Non-pigmented ciliary epithelial cell (primary cell): ENCODE results near the gene MGRN1.

Experiments
- DNase-seq: peaks from one replicate; pipeline ENCODE4 v3.0.0-alpha.2; 2010; ENCODE audit warnings: low read depth

MGRN1 gene

DNA sequence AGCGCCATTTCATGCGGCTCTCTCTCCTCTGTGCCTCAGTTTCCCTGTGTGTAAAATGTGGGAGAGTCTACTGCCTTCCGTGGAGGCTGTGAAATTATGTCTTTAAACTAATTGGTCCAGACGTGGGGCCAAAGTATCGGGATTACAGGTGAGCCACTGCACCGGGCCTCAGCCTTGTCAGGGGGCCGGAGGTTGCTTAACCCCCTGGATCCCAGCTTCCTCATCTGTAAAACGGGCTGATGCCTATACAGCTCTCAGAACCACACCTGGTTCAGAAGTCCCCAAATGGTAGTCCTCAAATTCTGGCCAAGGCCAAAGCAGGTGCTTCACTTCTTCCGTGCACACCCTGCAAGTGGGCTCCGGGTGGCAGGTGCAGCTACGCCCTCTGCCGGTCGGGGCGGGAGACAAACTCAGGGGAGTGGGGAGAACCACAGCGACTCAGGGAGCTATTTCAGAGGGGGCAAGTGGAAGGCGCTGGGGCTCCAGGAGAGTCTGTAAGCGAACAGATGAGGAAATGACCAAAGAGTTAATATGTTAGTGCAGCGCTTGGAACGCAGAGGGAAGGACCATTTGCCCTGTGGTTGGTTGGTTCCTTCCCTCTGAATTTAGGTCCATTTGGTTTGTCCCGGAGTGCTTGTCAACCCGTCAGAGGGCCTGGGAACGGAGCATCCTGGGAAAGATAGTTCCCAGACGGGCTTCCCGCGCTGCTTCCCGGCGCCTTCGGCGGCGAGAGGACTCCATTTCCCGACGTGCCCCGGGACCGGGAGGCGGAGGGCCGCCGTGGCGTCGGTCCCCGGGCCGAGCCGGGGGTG is at the start of gene MGRN1:
MGRN1 (plus strand) TSS at position 812 of the 812 bp plus-strand sequence. CDS start 135 bp downstream, outside the sequence.
- DNase-seq: peak; percentile 94

DNA sequence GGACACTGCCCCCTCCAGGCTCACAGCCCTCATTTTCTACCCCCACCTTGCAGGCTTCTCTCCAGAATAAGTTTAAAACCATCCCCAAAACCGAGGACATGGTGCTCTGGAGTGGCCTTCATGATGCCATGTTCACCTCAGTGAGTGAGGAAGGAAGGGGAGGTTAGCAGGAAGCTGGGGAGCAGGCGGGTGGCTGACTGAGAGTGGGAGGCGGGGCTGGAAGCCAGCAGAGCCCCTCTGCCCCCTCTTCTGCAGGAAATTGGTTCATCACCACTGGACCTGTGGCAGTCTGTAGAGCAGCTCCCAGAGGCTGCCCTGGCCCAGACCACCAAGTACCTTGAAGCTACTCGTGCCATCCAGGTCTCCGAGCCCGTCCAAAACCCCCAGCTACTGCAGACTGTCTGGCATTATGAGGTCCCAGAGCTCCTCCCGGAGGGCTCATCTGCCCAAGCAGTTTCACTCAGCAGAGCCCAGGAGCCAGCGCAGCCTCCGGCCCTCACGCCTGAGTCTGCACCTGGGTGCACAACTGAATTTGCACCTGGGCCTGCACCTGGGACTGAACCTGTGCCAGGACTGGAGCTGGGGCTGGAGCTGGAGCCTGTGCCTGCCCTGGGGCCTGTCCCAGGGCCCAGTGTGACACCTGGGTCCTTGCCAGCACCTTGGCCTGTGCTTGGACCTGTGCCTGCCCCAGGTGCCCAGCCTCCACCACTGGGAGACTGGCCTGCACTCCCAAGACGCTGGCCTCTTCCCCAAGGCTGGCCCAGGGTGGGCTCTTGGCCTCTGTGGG is 49.5 kb upstream of the MGRN1 start:
- no peak for DNase-seq

DNA sequence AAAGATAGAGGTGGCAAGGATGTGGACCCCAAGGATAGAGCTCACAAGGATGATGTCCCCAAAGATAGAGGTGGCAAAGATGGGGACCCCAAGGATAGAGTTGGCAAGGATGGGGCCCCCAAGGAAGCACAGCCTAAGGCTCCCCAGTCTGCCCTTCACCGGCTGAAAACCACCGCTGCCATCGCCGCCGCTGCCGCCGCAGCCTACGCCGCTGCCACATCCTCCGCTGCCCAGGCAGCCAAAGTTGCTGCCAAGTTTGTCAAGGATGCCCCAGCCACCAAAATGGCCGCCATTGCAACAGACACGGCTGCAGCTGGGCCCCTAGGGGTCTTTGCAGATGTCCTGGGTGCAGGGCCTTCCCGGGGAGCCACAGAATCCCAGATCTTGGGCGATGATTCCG is 48.6 kb upstream of the MGRN1 start:
- DNase-seq: no peak

DNA sequence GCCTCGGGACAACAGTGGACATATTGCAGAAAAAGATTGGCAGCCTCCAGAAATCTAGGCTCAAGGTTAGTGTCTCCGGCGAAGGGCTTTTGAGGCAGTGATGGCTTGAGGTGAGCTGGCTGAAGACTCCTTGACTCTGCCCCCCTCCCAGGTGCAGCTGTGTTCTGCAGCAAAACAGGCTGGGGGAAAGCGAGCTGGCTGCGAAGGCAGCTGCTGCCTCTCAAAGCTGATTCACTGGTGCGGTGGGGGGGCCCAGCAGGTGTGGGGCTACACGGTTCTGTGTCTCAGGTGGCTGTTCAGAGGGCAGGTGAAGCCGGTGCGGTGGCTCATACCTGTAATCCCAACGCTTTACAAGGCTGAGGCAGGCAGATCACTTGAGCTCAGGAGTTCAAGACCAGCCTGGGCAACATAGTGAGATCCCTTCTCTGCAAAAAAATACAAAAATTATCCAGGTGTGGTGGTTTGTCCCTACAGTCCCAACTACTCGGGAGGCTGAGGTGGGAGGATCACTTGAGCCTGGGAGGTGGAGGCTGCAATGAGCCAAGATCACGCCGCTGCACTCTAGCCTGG is 45.6 kb upstream of the MGRN1 start:
- DNase-seq: no peak

DNA sequence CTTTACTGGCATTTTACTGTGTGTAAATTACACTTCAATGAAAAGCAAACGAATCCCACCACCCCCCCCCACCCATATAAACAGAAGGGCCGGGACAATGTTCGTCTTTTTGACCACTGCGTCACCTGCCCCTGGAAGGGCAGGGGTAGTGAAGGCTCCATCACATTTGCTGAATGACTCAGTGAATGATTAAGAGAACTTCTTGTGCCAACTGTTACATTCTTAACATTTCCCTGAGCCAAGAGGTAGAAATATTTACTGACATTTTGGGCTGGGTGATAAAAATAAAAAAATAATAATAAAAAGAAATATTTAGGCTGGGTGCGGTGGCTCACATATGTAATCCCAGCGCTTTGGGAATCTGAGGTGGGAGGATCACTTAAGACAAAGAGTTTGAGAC is 44.4 kb upstream of the MGRN1 start:
- DNase-seq: no peak

DNA sequence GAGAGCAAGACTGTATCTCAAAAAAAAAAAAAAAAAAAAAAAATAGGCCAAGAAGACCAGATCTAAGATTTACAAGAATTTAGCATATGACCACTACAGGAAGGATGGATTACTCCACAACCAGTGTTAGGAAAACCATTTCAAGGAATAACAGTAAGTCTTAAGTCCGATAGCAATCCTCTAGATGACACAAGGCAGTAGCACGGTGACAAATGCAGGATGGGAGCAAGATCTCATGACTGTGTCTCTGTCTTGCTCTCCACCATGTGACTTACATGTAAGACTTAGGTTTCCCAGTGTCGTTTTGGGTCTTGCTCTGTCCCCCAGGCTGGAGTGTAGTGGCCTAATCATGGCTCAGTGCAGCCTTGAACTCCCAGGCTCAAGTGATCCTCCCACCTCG is 40.7 kb upstream of the MGRN1 start:
- DNase-seq: no peak

DNA sequence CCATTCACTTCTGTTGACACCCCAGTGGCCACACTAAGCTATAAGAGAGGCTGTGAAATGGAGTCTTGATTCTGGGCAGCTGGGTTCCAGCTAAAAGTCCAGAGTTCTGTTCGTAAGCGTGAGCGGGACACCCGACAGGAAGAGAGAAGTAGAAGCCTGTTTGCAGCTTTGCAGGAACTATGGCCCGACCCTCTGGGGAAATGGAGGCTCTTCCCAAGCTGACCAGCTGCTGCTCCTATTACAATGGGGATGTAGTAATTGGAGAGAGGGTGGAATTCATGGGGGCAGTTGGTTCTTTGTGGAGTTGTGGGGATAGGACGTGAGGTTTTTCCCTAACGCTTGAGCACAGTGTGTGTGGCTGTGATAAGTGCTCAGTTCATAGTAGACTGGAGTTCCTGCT is 38.3 kb upstream of the MGRN1 start:
- DNase-seq: no peak

DNA sequence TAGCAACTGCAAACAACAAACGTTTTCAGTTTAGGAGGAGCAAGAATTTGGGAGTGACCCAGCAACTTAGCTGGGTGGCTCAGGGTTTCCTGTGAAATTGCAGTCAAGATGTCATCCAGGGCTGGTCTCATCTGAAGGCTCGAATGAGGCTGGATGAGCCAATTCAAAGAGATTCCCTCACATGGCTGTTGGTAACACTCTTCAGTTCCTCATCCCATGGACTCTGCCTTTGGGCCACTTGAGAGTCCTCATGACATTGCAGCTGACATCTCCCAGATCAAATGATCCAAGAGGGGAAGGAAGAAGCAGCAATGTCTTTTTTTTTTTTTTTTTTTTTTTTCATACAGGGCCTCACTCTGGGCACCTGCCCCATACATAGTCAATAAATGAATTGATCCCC is 36.2 kb upstream of the MGRN1 start:
- DNase-seq: no peak

DNA sequence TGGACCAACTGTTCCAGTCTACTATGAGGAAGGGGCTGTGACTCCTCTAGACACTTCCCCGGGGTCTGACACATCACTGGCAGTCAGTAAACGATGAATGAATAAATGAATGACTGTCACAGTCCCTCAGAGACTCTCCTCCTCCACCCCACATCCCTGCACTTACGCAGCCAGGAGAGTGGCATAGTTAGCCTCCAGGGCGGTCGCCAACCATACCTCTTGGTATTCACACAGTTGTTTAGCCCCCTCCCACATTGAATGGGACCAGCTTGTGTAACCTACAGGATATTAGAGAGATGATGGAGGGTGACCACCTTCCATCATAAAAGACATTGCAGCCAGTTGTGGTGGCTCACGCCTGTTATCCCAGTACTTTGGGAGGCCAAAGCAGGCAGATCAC is 35.7 kb upstream of the MGRN1 start:
- DNase-seq: no peak

DNA sequence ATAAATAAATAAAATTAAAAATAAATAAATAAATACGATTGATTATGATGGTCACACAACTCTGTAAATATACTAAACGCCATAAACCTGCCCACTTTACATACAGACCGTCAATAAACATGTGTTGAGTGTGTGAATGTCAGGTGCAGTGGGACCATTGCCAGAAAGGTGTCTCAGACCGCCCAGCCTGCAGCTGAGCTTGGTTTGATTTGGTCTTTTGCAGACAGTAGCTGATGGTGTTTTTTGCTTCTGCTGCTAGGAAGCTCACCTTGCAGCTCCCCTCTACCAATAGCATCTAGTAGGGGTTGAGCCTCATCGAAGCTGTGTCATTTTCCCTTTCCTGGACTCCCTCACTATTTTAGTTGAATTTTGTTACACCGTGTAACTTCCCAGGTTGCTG is 33.4 kb upstream of the MGRN1 start:
- DNase-seq: no peak

DNA sequence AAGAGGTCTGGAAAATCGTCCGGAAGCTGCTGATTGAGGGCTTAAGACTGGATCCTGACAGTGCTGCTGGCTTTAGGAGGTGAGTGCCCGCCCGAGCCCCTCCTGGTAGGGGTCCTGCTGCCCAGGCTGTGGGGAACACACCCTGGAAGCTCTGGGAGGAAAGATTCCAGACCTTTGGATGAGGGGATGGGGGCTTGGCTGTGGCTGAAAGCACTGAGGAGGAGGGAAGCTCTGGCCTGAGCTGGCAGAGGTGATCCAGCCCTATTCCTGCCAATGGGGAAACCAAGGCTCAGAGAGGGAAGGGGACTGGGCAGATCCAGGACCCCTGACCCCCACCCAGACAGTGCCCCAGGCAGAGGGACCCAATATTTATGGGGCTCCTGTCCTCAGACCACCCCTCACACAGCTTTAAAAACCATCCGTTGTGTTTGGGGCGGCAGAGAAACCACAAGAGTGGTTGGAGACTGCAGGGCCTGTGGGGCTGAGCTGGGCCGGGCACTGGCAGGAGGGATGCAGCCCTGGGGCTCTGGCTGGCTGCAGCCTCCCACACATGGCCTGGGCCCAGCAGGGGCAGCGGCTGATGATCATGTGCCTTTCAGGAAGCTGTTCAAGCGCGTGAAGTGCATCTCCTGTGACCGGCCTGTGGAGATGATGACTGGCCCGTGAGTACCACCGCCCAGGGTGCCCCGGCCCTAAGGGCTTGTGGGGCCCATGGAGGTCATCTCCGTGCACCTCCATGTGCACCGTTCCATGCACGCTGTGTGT is 32.7 kb upstream of the MGRN1 start:
- no peak for DNase-seq

DNA sequence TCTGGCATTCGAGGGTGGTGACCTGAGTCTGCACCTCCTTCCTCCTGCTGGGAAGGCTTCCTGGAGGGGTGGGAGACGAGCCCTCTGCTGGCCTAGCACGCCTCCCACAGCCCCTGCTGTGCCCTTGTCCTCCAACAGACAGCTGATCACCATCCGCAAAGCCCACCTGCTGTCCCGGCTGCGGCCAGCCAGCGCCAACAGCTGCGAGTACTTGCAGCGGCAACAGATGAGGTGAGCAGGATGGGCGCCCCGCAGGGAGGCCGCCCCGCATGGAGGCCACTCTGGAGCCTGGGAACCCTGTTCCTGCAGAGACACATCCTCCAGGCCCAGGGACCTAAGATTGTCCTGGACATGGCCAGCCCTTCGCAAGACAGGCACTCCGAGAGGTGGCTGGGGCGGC is 31.5 kb upstream of the MGRN1 start:
- DNase-seq: no peak

DNA sequence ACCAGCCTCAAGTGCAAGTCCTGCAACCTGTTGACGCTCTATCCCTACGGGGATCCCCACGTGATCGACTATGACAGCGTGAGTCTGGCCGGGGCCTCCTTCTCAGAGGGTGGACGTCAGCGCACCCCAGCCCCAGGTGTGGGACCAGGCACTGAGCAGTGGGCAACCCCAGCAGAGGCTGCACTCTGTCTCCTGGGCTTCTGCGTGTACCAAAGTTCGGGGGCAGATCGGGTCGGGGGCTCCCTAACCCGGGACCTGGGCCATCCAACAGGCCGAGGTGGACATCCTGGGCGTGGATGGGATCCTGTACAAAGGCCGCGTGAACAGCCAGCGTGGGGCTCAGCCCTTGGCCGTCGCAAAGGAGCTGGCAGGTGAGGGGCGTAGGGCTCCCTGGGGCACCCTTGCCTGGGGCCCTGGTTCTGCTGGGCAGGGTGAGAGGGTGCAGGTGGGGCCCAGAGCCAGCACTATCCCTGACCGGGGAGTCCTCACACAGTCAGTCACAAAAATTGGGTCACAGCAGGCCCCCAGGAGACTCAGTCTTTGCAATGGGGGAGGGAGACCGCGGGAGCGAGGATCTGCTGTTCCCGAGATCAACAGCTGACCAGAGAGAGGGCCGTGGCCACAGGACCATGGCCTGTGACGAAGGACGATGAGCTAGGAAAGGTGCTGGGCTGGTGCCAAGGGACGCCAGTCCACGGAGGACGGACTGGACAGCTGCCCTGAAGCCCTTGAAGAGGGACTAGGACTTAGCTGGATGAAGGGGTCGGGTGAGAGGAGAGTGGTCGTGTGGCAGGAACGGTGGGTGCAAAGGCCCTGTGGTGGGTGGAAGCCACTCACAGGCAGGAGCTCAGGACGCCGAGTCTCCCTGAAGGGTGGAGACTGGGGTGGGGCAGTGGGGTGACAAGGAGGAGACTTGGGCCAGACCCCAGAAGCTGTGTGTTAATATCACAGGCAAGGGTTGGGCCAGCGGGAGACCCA is 29.9 kb upstream of the MGRN1 start:
- DNase-seq: no peak

DNA sequence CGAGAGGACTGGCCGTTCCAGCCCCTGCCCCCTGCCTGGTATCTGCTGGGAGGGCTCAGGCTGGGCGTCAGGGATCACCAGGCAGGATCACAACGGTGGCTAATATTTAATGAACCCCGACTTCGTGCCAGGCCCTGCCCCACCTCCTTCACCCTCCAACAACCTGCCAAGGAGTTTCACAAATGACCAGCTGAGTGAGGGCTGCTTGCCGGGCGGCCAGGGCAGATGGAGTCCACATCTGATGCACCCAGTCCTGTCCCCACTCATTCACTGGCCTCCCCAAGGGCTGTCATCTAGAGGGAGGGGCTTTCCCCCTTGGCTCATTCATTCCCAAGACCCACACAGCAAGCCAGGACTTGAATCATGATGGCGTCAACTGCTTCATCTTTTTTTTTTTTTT is 27.5 kb upstream of the MGRN1 start:
- DNase-seq: no peak

DNA sequence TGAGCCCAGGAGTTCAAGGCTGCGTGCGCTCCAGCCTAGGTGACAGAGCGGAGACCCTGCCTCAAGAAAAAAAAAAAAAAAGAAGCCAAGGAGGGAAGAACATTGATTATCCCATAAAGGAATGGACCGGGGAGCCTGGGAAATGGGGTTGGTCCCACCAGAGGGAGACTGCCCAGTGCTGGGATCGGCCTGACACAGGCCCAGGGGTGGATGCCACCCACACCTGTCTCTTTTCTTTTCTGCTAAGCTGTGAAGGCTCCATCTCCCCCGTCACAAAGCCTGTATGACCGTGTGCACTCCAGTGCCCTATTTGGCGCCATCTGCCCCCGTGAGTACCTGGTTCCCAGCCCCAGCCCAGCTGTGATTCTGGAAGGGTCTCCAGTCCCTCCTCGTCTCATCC is 25.6 kb upstream of the MGRN1 start:
- no peak for DNase-seq

DNA sequence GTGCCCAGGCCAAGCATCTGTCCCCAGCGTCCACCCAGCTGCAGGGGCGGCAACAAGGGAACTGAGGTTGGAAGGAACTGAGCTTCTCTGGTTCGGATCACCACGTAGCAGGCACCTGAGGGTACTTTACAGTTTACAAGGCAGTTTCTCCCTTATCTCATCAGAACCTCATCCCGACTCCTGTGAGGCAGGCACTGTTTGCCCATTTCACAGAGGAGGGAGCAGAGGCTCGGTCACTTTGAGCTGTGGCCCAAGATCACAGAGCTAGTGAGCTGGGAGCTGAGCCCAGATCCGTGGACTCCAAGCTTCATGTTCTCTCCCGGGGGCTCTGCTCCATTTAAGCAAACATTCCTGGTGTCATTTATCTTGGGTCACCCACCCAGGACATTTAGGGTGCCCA is 25.1 kb upstream of the MGRN1 start:
- no peak for DNase-seq

DNA sequence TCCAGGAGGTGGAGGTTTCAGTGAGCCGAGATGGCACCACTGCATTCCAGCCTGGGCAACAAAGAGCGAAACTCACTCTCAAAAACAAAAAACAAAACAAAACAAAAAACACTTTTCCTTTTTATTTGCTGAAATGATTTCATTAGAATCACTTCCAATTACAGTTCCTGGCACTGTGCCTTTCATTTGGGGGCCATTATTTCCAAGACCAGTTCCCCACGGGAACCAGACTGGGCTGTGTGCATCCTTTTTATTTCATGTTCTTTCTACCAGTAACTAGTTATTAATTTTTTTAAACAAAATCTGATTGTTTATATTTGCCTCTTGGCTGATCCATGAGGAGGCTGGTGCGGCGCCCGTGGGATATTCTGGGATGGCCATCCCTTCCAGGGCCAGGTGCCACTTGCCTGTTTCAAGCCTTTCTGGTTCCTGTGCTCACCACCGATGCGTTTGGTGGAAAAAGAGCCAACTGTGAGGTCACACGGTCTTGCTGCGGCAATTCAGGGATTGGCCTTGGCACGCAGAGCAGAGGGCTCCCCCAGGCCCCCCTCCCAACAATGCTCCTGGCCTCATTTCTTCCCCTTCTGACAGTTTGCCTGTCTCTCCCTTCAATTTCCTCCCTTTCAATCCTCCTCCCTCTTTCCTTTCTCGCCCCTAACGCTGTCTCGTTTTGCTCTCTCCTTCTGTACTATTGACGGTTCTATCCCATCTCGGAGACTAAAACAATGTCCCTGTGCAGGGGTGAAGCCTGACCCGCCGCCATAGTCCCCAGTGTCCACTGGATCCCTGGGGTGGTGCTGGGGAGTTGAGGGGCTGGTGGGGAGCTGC is 23.4 kb upstream of the MGRN1 start:
- DNase-seq: no peak

DNA sequence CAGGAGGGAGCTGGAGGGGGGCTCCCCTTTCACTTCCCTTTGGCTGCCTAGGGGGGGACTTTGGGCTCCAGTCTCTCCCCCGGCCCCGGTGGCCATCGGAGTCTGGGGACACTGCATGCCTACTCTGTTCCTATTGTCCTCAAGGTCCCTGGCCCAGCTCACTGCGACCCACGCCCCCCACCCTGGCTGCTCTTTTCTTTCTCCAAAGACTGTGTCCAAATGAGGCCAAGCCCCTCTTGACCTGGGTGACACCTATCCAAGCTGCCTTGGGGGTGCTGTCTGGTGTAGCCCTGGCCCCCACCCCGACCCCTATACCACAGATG is 22.8 kb upstream of the MGRN1 start:
- no peak for DNase-seq

DNA sequence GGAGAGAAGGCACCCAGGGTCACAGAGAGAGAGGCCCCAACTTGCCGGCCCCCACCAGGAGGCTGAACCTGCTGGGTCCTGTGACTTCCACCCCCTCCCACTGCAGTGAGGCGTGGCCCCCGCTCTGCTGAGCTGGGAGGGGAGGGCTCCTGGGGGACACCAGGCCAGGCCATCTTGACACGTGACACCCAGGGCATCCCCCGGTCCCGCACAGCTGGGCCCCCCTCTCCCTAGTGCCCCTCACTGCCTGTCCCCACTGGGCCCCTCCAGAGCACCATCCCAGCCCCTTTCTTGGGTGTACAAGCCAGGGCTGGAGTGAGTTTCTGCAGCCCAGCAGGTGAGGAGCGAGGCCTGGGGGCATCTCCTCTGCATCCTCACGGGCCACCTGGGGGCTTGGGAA is 22.3 kb upstream of the MGRN1 start:
- DNase-seq: no peak

DNA sequence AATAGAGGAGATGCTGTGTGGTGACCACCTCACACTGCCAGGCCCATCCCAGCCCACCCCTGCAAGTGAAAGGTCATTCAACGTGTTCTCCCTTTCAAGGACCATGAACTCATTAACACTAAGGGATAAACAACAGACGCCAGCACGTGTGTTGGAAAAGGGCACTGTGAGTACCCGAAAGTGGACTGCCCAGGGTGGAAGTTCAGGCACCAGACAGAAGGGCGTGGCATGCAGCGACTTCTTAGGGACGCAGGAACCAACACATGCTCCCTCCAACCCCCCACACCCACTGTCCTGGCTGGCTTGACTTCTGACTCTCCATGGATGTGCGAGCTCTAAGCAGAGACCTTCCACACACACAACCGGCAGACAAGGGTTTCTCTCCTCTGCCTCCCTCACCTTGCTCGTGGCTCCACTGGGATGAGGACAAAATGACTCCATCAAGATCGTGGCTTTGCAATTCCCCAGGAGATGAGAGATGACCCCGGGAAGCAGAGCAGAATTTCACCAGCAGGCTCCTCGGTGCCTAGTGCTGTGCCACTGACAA is 20.9 kb upstream of the MGRN1 start:
- no peak for DNase-seq
